OCI-LY7 (cell line): Measurements from ENCODE around the gene PTPRE. TPM values are rescaled to one million over a fixed set of nuclear protein-coding genes. Genes with fewer than 3 reads are reported as not detected.

Experiments
- BruUV-seq: library from RNA; stranded (reverse); fragments of 400-500 nt; replicated peaks from 2 replicates; lab custom pipeline; 2021; lab: Mats Ljungman, UMichigan
- CTCF ChIA-PET: fragments of 300-600 bp; sonication (Branson Sonifier 250); formaldehyde crosslinking; loops from one replicate; lab custom pipeline; 2022; ENCODE audit warnings: antibody characterized with exemption; ENCODE audit not compliant: unreplicated experiment; lab: Charles Lee
- POLR2A ChIA-PET: fragments of 300-600 bp; sonication (Branson Sonifier 250); formaldehyde crosslinking; loops from one replicate; lab custom pipeline; 2022; ENCODE audit warnings: antibody characterized with exemption; lab: Charles Lee
- DNase-seq: peaks from one replicate; pipeline ENCODE4 v3.0.0-alpha.2; 2015; ENCODE audit warnings: low spot score
- H2AFZ ChIP-seq: fragments of 200-600 bp; sonication (generic), shearing (Covaris generic); 2 replicates; pipeline ENCODE4 v1.6.1; 2014; ENCODE audit warnings: mild to moderate bottlenecking, antibody characterized with exemption, low read length, moderate library complexity
- H3K27ac ChIP-seq: fragments of 200-600 bp; sonication (generic); 2 replicates; pipeline ENCODE4 v1.5.1; 2014; ENCODE audit warnings: mixed run types, low read depth, mild to moderate bottlenecking, moderate library complexity, low read length, inconsistent platforms; ENCODE audit not compliant: poor library complexity, severe bottlenecking
- H3K36me3 ChIP-seq: fragments of 200-600 bp; sonication (generic); 2 replicates; pipeline ENCODE4 v1.6.1; 2014; ENCODE audit warnings: mild to moderate bottlenecking, antibody characterized with exemption, low read length, moderate library complexity, mixed read lengths; ENCODE audit not compliant: insufficient read depth
- H3K4me1 ChIP-seq: fragments of 200-600 bp; sonication (generic); 2 replicates; pipeline ENCODE4 v1.5.1; 2014; ENCODE audit warnings: mild to moderate bottlenecking, low read length; ENCODE audit not compliant: insufficient read depth, poor library complexity, severe bottlenecking
- H3K4me2 ChIP-seq: fragments of 200-600 bp; sonication (generic); 2 replicates; pipeline ENCODE4 v1.6.1; 2014; ENCODE audit warnings: mild to moderate bottlenecking, low read length
- H3K4me3 ChIP-seq: fragments of 200-600 bp; sonication (generic); 2 replicates; pipeline ENCODE4 v1.5.1; 2014; ENCODE audit warnings: mild to moderate bottlenecking, low read depth, low read length; ENCODE audit not compliant: poor library complexity, severe bottlenecking
- H3K79me2 ChIP-seq: fragments of 200-600 bp; sonication (generic); 2 replicates; pipeline ENCODE4 v1.6.1; 2016; ENCODE audit warnings: low read depth, mild to moderate bottlenecking, low read length, moderate library complexity, mixed read lengths; ENCODE audit not compliant: insufficient read depth
- H3K9me2 ChIP-seq: fragments of 200-600 bp; sonication (generic); 2 replicates; pipeline ENCODE4 v1.6.1; 2016; ENCODE audit warnings: mild to moderate bottlenecking, low read length, mixed read lengths; ENCODE audit not compliant: insufficient read depth
- H3K9me3 ChIP-seq: fragments of 200-600 bp; sonication (generic); 2 replicates; pipeline ENCODE4 v1.6.1; 2014; ENCODE audit warnings: mild to moderate bottlenecking, mixed run types, low read length, mixed read lengths
- H4K20me1 ChIP-seq: fragments of 200-600 bp; sonication (generic); 2 replicates; pipeline ENCODE4 v1.6.1; 2014; ENCODE audit warnings: mild to moderate bottlenecking, antibody characterized with exemption, low read length, moderate library complexity, mixed read lengths; ENCODE audit not compliant: insufficient read depth
- CTCF ChIP-seq: fragments of 200-600 bp; sonication (generic); conservative IDR thresholded peaks from 2 replicates; pipeline ENCODE4 v1.5.1; 2014; ENCODE audit warnings: mild to moderate bottlenecking, antibody characterized with exemption, low read length, moderate library complexity, mixed read lengths
- EZH2phosphoT487 ChIP-seq: fragments of 200-600 bp; sonication (generic); IDR thresholded peaks from 2 replicates; pipeline ENCODE4 v1.6.1; 2018; ENCODE audit warnings: low read depth, borderline replicate concordance, mild to moderate bottlenecking, mixed run types, antibody characterized with exemption, low read length, moderate library complexity, mixed read lengths
- intact Hi-C: fragments of 100-400 bp; cut with micrococcal nuclease; formaldehyde crosslinking; loops from one replicate; pipeline ENCODE4 v1.10.0; 2022; ENCODE audit not compliant: unreplicated experiment
- total RNA-seq, 2 experiments: library from RNA; depleted of rRNA in 1 of 2; stranded (reverse); fragments of >200 nt in 1 of 2; shearing (Covaris generic) in 1 of 2; gene quantifications; 2 replicates each; pipeline ENCODE4 v1.2.3, GENCODE V29; 2014 to 2022

PTPRE gene
- total RNA-seq, 2 experiments from 2014 or later, result 6.8 to 8.3 TPM

GRCh38 chr10:127962205-127962604 is 55.3 kb downstream of the PTPRE start:
- Histone ChIP-seq H3K79me2 (no peaks in the 10 kb centered on the region), H3K9me3 (no peaks in the 10 kb centered on the region), H3K9me2 (no peaks in the 10 kb centered on the region), H3K4me2 (no peak overlapping the region), H3K36me3 (no peaks in the 10 kb centered on the region), H3K4me3 (no peak overlapping the region), H3K4me1 (no peaks in the 10 kb centered on the region), H2AFZ (no peak overlapping the region), H4K20me1 (no peaks in the 10 kb centered on the region), H3K27ac (no peak overlapping the region)
- intact Hi-C loops, result no loop called here
- no TSS peak for BruUV-seq
- POLR2A ChIA-PET, result no interaction called here
- CTCF ChIA-PET, result no interaction called here
- no peak for TF ChIP-seq CTCF
- TF ChIP-seq EZH2phosphoT487, result no peak
- DNase-seq, result no peak

GRCh38 chr10:127963136-127963535 is 56.2 kb downstream of the PTPRE start:
- Histone ChIP-seq H3K4me2 (no peak overlapping the region), H3K9me3 (no peaks in the 10 kb centered on the region), H2AFZ (no peak overlapping the region), H3K4me1 (no peaks in the 10 kb centered on the region), H3K4me3 (no peak overlapping the region), H3K9me2 (no peaks in the 10 kb centered on the region), H3K79me2 (no peaks in the 10 kb centered on the region), H4K20me1 (no peaks in the 10 kb centered on the region), H3K36me3 (no peaks in the 10 kb centered on the region), H3K27ac (no peak overlapping the region)
- no TSS peak for BruUV-seq
- ChIA-PET POLR2A (no interaction called here), CTCF (no interaction called here)
- no peak for DNase-seq
- intact Hi-C loops, result no loop called here
- TF ChIP-seq CTCF (no peak), EZH2phosphoT487 (no peak)

GRCh38 chr10:127964621-127965020 is 57.7 kb downstream of the PTPRE start:
- TF ChIP-seq EZH2phosphoT487, result no peak
- TF ChIP-seq CTCF, result no peak
- BruUV-seq, result no TSS peak
- H2AFZ ChIP-seq, result no peak overlapping the region
- H3K9me2 ChIP-seq, result no peaks in the 10 kb centered on the region
- H3K4me1 ChIP-seq, result no peaks in the 10 kb centered on the region
- ChIA-PET CTCF (no interaction called here), POLR2A (interaction anchor here (0.6 to 0.9 kb wide), 2 partner anchors 102 to 846 kb away, joined by 3 to 4 read pairs; no protein-coding TSS in a partner anchor)
- H4K20me1 ChIP-seq, result no peaks in the 10 kb centered on the region
- H3K4me2 ChIP-seq, result no peak overlapping the region
- H3K4me3 ChIP-seq, result no peak overlapping the region
- no peaks in the 10 kb centered on the region for H3K36me3 ChIP-seq
- H3K27ac ChIP-seq, result no peak overlapping the region
- intact Hi-C loops, result no loop called here
- H3K9me3 ChIP-seq, result no peaks in the 10 kb centered on the region
- H3K79me2 ChIP-seq, result no peaks in the 10 kb centered on the region
- no peak for DNase-seq
